NT2/D1 (cell line): ENCODE measurements around the gene LRRC61.
"Not testable (repeated sequence)": the region's sequence is repeated elsewhere in the genome, so short reads cannot be mapped to it uniquely, and the experiment has no call there.

Experiments used
- DNase-seq: peaks from one replicate; pipeline ENCODE4 v3.0.0-alpha.2; 2011; ENCODE audit warnings: low read depth, low spot score
- H3K27me3 ChIP-seq: 2 replicates; pipeline ENCODE4 v1.6.0; 2011; ENCODE audit warnings: mild to moderate bottlenecking; ENCODE audit not compliant: insufficient read length, insufficient read depth
- H3K36me3 ChIP-seq: 2 replicates; pipeline ENCODE4 v1.6.1; 2011; ENCODE audit warnings: mild to moderate bottlenecking, low read length, mixed read lengths; ENCODE audit not compliant: insufficient read depth, insufficient read length
- H3K4me1 ChIP-seq: 2 replicates; pipeline ENCODE4 v1.5.1; 2011; ENCODE audit not compliant: insufficient read depth, insufficient read length
- H3K4me3 ChIP-seq: 2 replicates; pipeline ENCODE4 v1.5.1; 2011; ENCODE audit warnings: low read depth; ENCODE audit not compliant: insufficient read length
- H3K9ac ChIP-seq: 2 replicates; pipeline ENCODE4 v1.6.0; 2011; ENCODE audit warnings: low read depth; ENCODE audit not compliant: insufficient read length
- H3K9me3 ChIP-seq: 2 replicates; pipeline ENCODE4 v1.5.1; 2011; ENCODE audit warnings: mild to moderate bottlenecking, low read length; ENCODE audit not compliant: insufficient read depth

LRRC61 gene

GRCh38 chr7:150295027-150295426 lies 28.1 kb upstream of the LRRC61 start:
- not testable (repeated sequence) for H3K9me3 ChIP-seq, H3K4me3 ChIP-seq, H3K36me3 ChIP-seq, H3K4me1 ChIP-seq, H3K9ac ChIP-seq, DNase-seq, H3K27me3 ChIP-seq

- not testable (repeated sequence) for H3K27me3 ChIP-seq, H3K9ac ChIP-seq, H3K4me1 ChIP-seq, DNase-seq, H3K9me3 ChIP-seq, H3K4me3 ChIP-seq, H3K36me3 ChIP-seq
Observed at GRCh38 chr7:150295614-150296013, 27.5 kb upstream of the LRRC61 start.

GRCh38 chr7:150296802-150297201 lies 26.4 kb upstream of the LRRC61 start:
- not testable (repeated sequence) for H3K27me3 ChIP-seq, H3K9me3 ChIP-seq, DNase-seq, H3K4me3 ChIP-seq, H3K9ac ChIP-seq, H3K36me3 ChIP-seq, H3K4me1 ChIP-seq

- not testable (repeated sequence) for H3K36me3 ChIP-seq, DNase-seq, H3K9me3 ChIP-seq, H3K27me3 ChIP-seq, H3K4me1 ChIP-seq, H3K4me3 ChIP-seq, H3K9ac ChIP-seq
Observed at GRCh38 chr7:150297978-150298377, 25.2 kb upstream of the LRRC61 start.

- DNase-seq, H3K4me1 ChIP-seq, H3K36me3 ChIP-seq, H3K27me3 ChIP-seq, H3K4me3 ChIP-seq, H3K9ac ChIP-seq: not testable (repeated sequence)
- peaks cover 13% of the 10 kb centered on the region; the same call in 1 of the 2 replicates for H3K9me3 ChIP-seq
Observed at GRCh38 chr7:150302908-150303310, 20.2 kb upstream of the LRRC61 start.

- H3K4me3 ChIP-seq, H3K27me3 ChIP-seq, H3K9ac ChIP-seq, H3K36me3 ChIP-seq, H3K4me1 ChIP-seq, DNase-seq: not testable (repeated sequence)
- peaks cover 13% of the 10 kb centered on the region; the same call in 1 of the 2 replicates for H3K9me3 ChIP-seq
Observed at GRCh38 chr7:150304499-150305258, 18.5 kb upstream of the LRRC61 start.

GRCh38 chr7:150305259-150305902 lies 17.8 kb upstream of the LRRC61 start:
- not testable (repeated sequence) for H3K27me3 ChIP-seq, H3K4me1 ChIP-seq, DNase-seq, H3K4me3 ChIP-seq, H3K36me3 ChIP-seq, H3K9ac ChIP-seq
- H3K9me3 ChIP-seq, result peaks cover 13% of the 10 kb centered on the region; the same call in 1 of the 2 replicates

GRCh38 chr7:150305903-150306284 lies 17.3 kb upstream of the LRRC61 start:
- H3K4me3 ChIP-seq, H3K9ac ChIP-seq, DNase-seq, H3K27me3 ChIP-seq, H3K4me1 ChIP-seq, H3K36me3 ChIP-seq: not testable (repeated sequence)
- H3K9me3 ChIP-seq, result peaks cover 13% of the 10 kb centered on the region; the same call in 1 of the 2 replicates

GRCh38 chr7:150306377-150306776 lies 16.8 kb upstream of the LRRC61 start:
- not testable (repeated sequence) for H3K36me3 ChIP-seq, H3K4me3 ChIP-seq, DNase-seq, H3K4me1 ChIP-seq, H3K9ac ChIP-seq, H3K27me3 ChIP-seq
- H3K9me3 ChIP-seq, result peaks cover 13% of the 10 kb centered on the region; the same call in 1 of the 2 replicates
